GM23248 (cell line): ENCODE measurements around the gene IFI27. TPM values are rescaled to one million over a fixed set of nuclear protein-coding genes. Genes with fewer than 3 reads are reported as not detected.

Experiments
- DNase-seq: peaks from one replicate; pipeline ENCODE4 v3.0.0-alpha.2; 2015
- H2AFZ ChIP-seq: fragments of 200-600 bp; sonication (generic); 2 replicates; pipeline ENCODE4 v1.6.1; 2016; ENCODE audit warnings: antibody characterized with exemption
- H3F3A ChIP-seq: fragments of 200-600 bp; sonication (generic); 2 replicates; pipeline ENCODE4 v1.6.1; 2016; ENCODE audit warnings: mild to moderate bottlenecking, antibody characterized with exemption, mixed run types; ENCODE audit not compliant: insufficient read depth
- H3K27ac ChIP-seq: fragments of 200-600 bp; sonication (generic); 2 replicates; pipeline ENCODE4 v1.5.1; 2016; ENCODE audit warnings: mild to moderate bottlenecking
- H3K27me3 ChIP-seq: fragments of 200-600 bp; sonication (generic); replicated peaks from 2 replicates; pipeline ENCODE4 v1.6.1; 2016; ENCODE audit warnings: mild to moderate bottlenecking; ENCODE audit not compliant: insufficient read depth
- H3K36me3 ChIP-seq: fragments of 200-600 bp; sonication (generic); 2 replicates; pipeline ENCODE4 v1.6.1; 2016; ENCODE audit warnings: low read depth, mild to moderate bottlenecking
- H3K4me1 ChIP-seq: fragments of 200-600 bp; sonication (generic); 2 replicates; pipeline ENCODE4 v1.6.1; 2016; ENCODE audit warnings: mild to moderate bottlenecking; ENCODE audit not compliant: insufficient read depth
- H3K4me2 ChIP-seq: fragments of 200-600 bp; sonication (generic); one replicate; pipeline ENCODE4 v1.6.1; 2016; ENCODE audit warnings: mild to moderate bottlenecking; ENCODE audit not compliant: unreplicated experiment
- H3K4me3 ChIP-seq: fragments of 200-600 bp; sonication (generic); 2 replicates; pipeline ENCODE4 v1.5.1; 2016; ENCODE audit warnings: mild to moderate bottlenecking
- H3K79me2 ChIP-seq: fragments of 200-600 bp; sonication (generic); 2 replicates; pipeline ENCODE4 v1.6.1; 2016; ENCODE audit warnings: mild to moderate bottlenecking; ENCODE audit not compliant: insufficient read depth
- H3K9ac ChIP-seq: fragments of 200-600 bp; sonication (generic); 2 replicates; pipeline ENCODE4 v1.6.1; 2016; ENCODE audit warnings: mild to moderate bottlenecking
- H3K9me2 ChIP-seq: fragments of 200-600 bp; sonication (generic); 2 replicates; pipeline ENCODE4 v1.6.1; 2016; ENCODE audit warnings: mixed run types, mild to moderate bottlenecking, moderate library complexity; ENCODE audit not compliant: insufficient read depth
- H3K9me3 ChIP-seq: fragments of 200-600 bp; sonication (generic); one replicate; pipeline ENCODE4 v1.6.1; 2017; ENCODE audit warnings: low read depth
- H4K20me1 ChIP-seq: fragments of 200-600 bp; sonication (generic); 2 replicates; pipeline ENCODE4 v1.6.0; 2016; ENCODE audit not compliant: insufficient read depth
- EZH2 ChIP-seq: fragments of 200-600 bp; sonication (generic); IDR thresholded peaks from 2 replicates; pipeline ENCODE4 v1.6.1; 2018; ENCODE audit warnings: antibody characterized with exemption, mild to moderate bottlenecking; ENCODE audit not compliant: insufficient read depth, poor library complexity, severe bottlenecking
- EZH2phosphoT487 ChIP-seq: fragments of 200-600 bp; sonication (generic); IDR thresholded peaks from 2 replicates; pipeline ENCODE4 v1.6.1; 2018; ENCODE audit warnings: antibody characterized with exemption, moderate library complexity, mild to moderate bottlenecking, low read depth; ENCODE audit not compliant: insufficient read depth
- WGBS, 2 experiments: methylation state at CpG; one replicate each; pipeline ENCODE4 v1.1.6; 2015 to 2017; ENCODE audit warnings: low lambda C conversion rate in 2 of 2, low coverage in 1 of 2; ENCODE audit errors: missing lambda C conversion rate in 2 of 2; 5-methylcytosine and 5-hydroxymethylcytosine counted together
- in situ Hi-C: fragments of 300-500 bp; cut with MboI; formaldehyde crosslinking; loops from 2 replicates; pipeline ENCODE4 v1.15.0; 2020
- polyA plus RNA-seq: library from polyadenylated mRNA; unstranded; fragments of >200 nt; fragmentation: Nextera tagmentation; extraction: Ambion mirVana; gene quantifications from 2 replicates; pipeline ENCODE4 v1.2.1, GENCODE V29; 2016
- total RNA-seq: library from RNA; depleted of rRNA; stranded (reverse); fragments of >200 nt; shearing (Covaris generic); gene quantifications from 2 replicates; pipeline ENCODE4 v1.2.3, GENCODE V29; 2014

Gene IFI27
- total and polyA plus RNA-seq, 2 experiments from 2014 or later = not detected

- TF ChIP-seq EZH2 (no peak), EZH2phosphoT487 (no peak)
- no peaks in the 10 kb centered on the region for H3K36me3 ChIP-seq
- H3K27ac ChIP-seq = no peak overlapping the region
- H4K20me1 ChIP-seq = no peaks in the 10 kb centered on the region
- no peaks in the 10 kb centered on the region for H3K79me2 ChIP-seq
- H3K9me3 ChIP-seq = no peaks in the 10 kb centered on the region
- no peak overlapping the region for H3K9ac ChIP-seq
- H3K4me3 ChIP-seq = no peak overlapping the region
- peak; percentile 72 for DNase-seq
- no peaks in the 10 kb centered on the region for H3K9me2 ChIP-seq
- peaks cover 20% of the 10 kb centered on the region for H3K4me1 ChIP-seq
- H3F3A ChIP-seq = peaks cover 20% of the 10 kb centered on the region
- H2AFZ ChIP-seq = peak overlapping the region; percentile 45; the same call in 1 of the 2 replicates
- no peaks in the 10 kb centered on the region for H3K27me3 ChIP-seq
- WGBS, 2 experiments = 11 to 15% methylated on average over 10 of the region's 10 CpGs
- peak overlapping the region; percentile 30 for H3K4me2 ChIP-seq
- in situ Hi-C loops = no loop called here
Observed at GRCh38 chr14:94098326-94098992, 12.1 kb upstream of the IFI27 start.

DNA sequence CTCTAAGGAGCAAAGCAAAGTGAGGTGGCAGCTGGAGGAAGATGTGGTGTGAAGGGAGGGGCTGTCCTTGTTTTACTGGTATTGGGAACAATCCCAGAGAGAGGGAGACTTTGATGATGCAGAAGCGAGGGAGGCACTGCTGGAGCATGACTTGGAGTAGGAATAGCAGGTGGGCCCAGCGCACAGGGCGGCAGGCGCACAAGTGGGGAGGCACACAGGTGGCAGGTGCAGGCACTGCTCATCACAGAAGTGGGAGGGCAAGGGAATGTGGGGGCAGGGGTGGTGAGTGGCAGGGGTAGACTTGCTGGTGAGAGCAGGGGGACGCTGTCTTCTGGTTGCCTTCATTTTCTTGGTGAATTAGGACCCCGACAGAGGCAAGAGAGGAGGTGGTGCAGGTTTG is 11.5 kb upstream of the IFI27 start:
- 94% methylated on average over 6 of the region's 6 CpGs for WGBS, 2 experiments
- Histone ChIP-seq H3K79me2 (no peaks in the 10 kb centered on the region), H3K9me2 (no peaks in the 10 kb centered on the region), H3K9me3 (no peaks in the 10 kb centered on the region), H3K9ac (no peak overlapping the region), H3K4me1 (peaks cover 20% of the 10 kb centered on the region), H2AFZ (no peak overlapping the region), H3F3A (peaks cover 20% of the 10 kb centered on the region), H3K36me3 (no peaks in the 10 kb centered on the region), H3K4me3 (no peak overlapping the region), H3K27me3 (no peaks in the 10 kb centered on the region), H3K27ac (no peak overlapping the region), H3K4me2 (peak overlapping the region; percentile 30), H4K20me1 (no peaks in the 10 kb centered on the region)
- in situ Hi-C loops = no loop called here
- no peak for DNase-seq
- no peak for TF ChIP-seq EZH2phosphoT487

DNA sequence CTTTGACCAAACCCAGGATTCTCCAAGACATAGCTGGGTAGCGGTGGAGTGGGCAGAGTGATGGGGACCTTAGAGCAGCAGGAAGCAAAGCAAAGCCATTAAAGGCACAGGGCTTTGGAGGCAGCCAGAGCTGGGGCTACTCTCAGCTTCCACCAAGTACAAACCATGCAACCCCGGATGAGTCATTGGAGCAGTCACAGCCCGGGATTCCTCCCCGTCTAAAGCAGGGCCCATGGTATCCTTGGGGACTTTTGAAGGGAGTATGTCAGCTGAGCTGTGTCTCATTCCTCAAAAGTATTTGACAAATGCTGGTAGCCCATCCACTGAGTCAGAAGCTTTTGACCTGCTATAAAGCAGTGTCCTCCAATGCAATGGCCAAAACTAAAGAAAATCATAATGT is 9.7 kb upstream of the IFI27 start:
- H3K79me2 ChIP-seq = no peaks in the 10 kb centered on the region
- in situ Hi-C loops = no loop called here
- H3K36me3 ChIP-seq = no peaks in the 10 kb centered on the region
- DNase-seq = peak; percentile 93
- H3K27me3 ChIP-seq = no peaks in the 10 kb centered on the region
- 16 to 19% methylated on average over 4 of the region's 4 CpGs for WGBS, 2 experiments
- H3K4me3 ChIP-seq = no peak overlapping the region
- peak overlapping the region; percentile 3; the same call in 1 of the 2 replicates for H3K27ac ChIP-seq
- TF ChIP-seq EZH2phosphoT487 = no peak
- TF ChIP-seq EZH2 = no peak
- no peaks in the 10 kb centered on the region for H3K9me3 ChIP-seq
- no peaks in the 10 kb centered on the region for H4K20me1 ChIP-seq
- H3K9ac ChIP-seq = no peak overlapping the region
- H3K4me1 ChIP-seq = peaks cover 20% of the 10 kb centered on the region
- H3F3A ChIP-seq = peaks cover 20% of the 10 kb centered on the region
- H3K4me2 ChIP-seq = peak overlapping the region; percentile 19
- H3K9me2 ChIP-seq = no peaks in the 10 kb centered on the region
- no peak overlapping the region for H2AFZ ChIP-seq

- whole genome bisulfite sequencing, 2 experiments = 90 to 95% methylated on average over 10 of the region's 10 CpGs
- Histone ChIP-seq H3K27me3 (no peaks in the 10 kb centered on the region), H3K9ac (no peak overlapping the region), H3K9me2 (no peaks in the 10 kb centered on the region), H3K79me2 (no peaks in the 10 kb centered on the region), H3K9me3 (no peaks in the 10 kb centered on the region), H3K4me3 (no peak overlapping the region), H2AFZ (no peak overlapping the region), H3F3A (peaks cover 20% of the 10 kb centered on the region), H3K27ac (no peak overlapping the region), H3K4me1 (peaks cover 20% of the 10 kb centered on the region), H3K36me3 (no peaks in the 10 kb centered on the region), H4K20me1 (no peaks in the 10 kb centered on the region), H3K4me2 (no peak overlapping the region)
- in situ Hi-C loops = no loop called here
- DNase-seq = peak; percentile 20
- no peak for TF ChIP-seq EZH2phosphoT487
- no peak for TF ChIP-seq EZH2
Observed at GRCh38 chr14:94101748-94102147, 8.8 kb upstream of the IFI27 start.
